ENCODE results near the gene FHDC1.

- TF ChIP-seq CTCF (IDR thresholded peaks at IDR 0.05; ENCODE audit: insufficient read depth, low read length, poor library complexity, severe bottlenecking) (no peak), EZH2phosphoT487 (conservative IDR thresholded peaks at IDR 0.05; ENCODE audit: low read length) (no peak)
These were observed 40.2 kb downstream of the FHDC1 start for GRCh38 chr4:152976212-152976761.
